SH-SY5Y (cell line): Measurements from ENCODE around the gene SLC39A13.

Source experiments
- GATA2 ChIP-seq: IDR thresholded peaks from 2 replicates; pipeline ENCODE4 v1.6.1; 2011; ENCODE audit warnings: mild to moderate bottlenecking, low read depth, low read length
- GATA3 ChIP-seq: IDR thresholded peaks from 2 replicates; pipeline ENCODE4 v1.6.1; 2011; ENCODE audit warnings: low read depth, mild to moderate bottlenecking, low read length, moderate library complexity

Gene SLC39A13

DNA sequence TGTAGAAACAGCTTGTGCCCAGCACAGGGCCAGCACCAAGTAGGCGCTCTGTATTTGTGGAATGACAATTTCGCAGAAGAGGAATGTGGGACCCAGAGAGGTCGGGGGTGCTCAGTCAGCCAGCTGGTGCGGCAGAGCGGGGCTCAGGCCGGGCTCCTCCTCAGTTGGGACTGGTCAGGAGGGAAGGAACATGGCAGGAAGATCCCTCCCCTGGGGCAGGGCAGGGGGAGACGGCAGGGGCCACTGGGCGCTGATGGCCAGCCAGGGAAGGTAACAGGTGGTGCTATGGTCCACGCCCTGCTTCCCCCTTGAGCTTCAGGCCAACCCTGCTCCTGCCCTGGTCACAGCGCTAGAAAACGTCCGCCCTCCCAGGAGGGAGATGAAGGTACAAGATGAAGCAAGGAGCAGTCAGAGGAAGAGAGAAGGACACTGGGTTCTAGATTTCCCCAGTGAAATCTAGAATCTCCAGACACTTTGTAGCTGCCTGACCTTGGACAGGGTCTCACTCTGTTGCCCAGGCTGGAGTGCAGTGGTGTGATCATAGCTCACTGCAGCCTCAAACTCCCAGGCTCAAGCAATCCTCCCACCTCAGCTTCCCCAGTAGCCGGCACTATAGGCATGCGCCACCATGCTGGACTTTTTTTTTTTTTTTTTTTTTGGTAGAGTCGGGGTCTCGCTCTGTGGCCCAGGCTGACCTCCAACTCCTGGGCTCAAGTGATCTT is 16.5 kb upstream of the SLC39A13 start:
- no peak for TF ChIP-seq GATA2
- no peak for TF ChIP-seq GATA3

GRCh38 chr11:47392546-47393162 is 15.7 kb upstream of the SLC39A13 start:
- no peak for TF ChIP-seq GATA3
- no peak for TF ChIP-seq GATA2

- TF ChIP-seq GATA2 (no peak), GATA3 (no peak)
These were observed 15.0 kb upstream of the SLC39A13 start for GRCh38 chr11:47393163-47394049.

GRCh38 chr11:47394050-47394321 is 14.4 kb upstream of the SLC39A13 start:
- TF ChIP-seq GATA3 = no peak
- no peak for TF ChIP-seq GATA2

DNA sequence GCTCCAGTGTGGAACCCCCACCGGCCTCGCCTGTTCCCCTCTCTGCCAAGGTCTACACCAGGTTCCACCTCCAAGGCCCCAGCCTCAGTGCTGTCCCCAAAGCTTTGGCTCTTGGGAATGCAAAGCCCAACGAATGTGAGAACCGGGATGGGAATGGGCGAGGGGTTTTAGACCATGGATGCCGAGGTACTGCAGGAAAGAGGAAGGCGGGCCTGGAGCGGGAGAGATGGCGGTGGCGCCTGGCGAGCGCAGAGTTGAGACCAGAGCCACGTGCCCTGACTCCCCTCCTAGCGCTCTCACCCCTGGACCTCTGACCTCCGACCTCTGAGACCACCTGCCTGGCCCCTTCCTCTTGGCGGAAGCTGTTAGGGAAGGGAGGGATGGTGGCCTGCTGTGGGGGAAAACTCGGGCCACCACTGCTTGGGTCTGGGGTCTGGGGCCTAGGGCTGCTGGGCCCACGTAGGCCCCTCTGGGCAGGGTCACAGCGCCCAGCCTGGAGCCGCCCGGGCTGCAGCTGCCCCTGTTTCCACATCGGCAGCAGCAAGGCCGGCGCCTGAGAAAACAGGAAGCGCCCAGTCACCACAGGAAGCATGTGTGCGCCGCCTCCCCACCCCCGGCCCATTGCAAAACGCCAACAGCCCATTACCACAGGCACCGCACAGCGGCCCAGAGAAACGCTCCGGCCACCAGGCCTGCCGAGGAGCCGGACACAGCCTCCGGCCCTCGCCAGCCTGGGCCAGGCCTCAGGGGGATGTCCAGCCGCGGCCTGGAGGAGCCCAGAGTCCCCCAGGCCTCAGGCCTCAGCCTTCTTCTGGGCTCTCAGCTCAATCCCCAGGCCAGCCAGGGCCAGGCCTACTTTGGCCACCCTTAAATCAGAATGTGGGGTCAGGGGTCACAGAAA is 13.8 kb upstream of the SLC39A13 start:
- TF ChIP-seq GATA3 (no peak), GATA2 (no peak)

DNA sequence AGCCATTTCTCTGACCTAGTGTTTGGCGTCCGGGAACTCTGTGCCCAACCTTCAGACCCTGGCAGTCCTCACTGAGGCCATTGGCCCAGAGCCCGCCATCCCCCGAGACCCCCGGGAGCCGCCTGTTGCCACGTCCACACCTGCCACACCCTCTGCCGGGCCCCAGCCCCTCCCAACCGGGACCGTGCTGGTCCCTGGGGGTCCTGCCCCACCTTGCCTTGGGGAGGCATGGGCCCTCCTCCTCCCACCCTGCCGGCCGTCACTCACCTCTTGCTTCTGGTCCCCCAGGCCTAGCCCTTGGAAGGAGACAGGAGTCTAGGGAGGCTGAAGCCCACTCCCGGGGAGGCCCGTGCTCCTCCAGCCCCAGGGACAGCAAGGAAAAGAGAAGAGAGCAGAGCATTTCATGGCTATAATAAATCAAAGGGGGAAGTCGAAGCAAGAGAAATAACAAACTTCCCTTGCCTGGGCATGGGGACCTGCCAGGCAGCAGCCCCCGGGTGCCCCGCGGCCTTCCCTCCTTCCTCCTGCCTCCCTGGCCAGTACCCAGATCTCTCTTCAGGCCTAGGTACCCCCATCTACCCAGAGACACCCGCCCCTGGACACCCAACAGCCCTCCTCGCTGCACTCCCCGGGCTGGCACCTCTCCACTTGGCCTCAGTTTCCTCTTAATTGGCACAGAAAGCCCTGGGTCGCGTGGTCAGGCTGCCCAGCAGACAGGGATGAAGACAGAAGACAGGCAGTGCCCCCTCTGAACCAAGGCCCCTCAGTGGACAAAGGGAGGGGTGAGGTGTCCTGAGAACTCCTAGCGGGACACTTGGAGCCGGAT is 13.0 kb upstream of the SLC39A13 start:
- no peak for TF ChIP-seq GATA2
- no peak for TF ChIP-seq GATA3

- TF ChIP-seq GATA3 (no peak), GATA2 (no peak)
These were observed 12.4 kb upstream of the SLC39A13 start for GRCh38 chr11:47396049-47396320.

GRCh38 chr11:47398011-47398410 is 10.4 kb upstream of the SLC39A13 start:
- TF ChIP-seq GATA2 (no peak), GATA3 (no peak)

- TF ChIP-seq GATA3 = no peak
- no peak for TF ChIP-seq GATA2
These were observed 9.8 kb upstream of the SLC39A13 start for GRCh38 chr11:47398551-47398950.

GRCh38 chr11:47399860-47400767 is 8.3 kb upstream of the SLC39A13 start:
- no peak for TF ChIP-seq GATA3
- no peak for TF ChIP-seq GATA2

DNA sequence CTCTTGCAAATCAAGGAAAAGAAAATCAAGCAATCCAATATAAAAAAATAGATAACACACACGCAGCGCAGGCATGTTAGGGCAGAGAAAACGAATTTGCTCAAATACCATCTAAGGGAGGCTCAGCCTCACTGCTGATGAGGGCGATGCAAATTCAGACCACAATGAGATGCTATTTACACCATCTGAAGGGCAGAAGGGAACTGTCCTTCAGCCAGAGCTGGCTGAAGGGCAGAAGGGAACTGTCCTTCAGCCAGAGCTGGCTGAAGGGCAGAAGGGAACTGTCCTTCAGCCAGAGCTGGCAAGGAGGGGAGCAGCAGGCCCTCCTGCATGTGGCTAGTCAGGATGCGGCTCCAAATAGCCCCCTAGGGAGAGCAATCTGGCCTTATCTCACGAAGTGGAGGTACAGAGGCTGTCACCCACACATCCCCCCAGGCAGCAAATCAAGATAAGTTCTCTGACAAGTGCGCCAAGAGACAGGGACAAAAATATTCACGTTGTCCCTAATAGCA is 7.6 kb upstream of the SLC39A13 start:
- TF ChIP-seq GATA2 (peak; percentile 95), GATA3 (no peak)

DNA sequence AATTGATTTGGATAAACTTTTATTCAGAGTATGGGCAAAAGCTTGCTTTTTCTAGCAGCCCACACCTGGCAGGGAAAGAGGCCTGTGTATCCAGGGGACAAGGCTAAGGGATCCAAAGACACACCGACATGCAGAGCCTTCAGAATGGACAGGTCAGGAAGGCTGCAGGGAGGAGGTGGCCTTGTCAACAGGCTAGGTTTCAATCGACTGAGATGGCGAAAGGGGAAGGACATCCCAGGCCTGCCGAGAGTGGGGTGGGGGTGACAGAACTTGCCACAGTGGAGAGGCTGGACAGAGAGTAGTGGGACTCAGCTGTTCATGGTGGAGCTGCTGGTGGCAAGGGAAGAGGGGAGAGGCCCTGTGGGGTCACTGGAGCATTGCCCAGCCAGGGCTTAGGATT is 5.3 kb upstream of the SLC39A13 start:
- no peak for TF ChIP-seq GATA3
- TF ChIP-seq GATA2 = no peak
